ENCODE data around the gene NUP98.

- no peak for TF ChIP-seq YY1 (IDR thresholded peaks at IDR 0.05; ENCODE audit: insufficient read depth, insufficient read length)
- TF ChIP-seq ZNF274 (IDR thresholded peaks at IDR 0.05; ENCODE audit: low read depth, low read length): no peak
- no peak for TF ChIP-seq SUZ12 (IDR thresholded peaks at IDR 0.05; ENCODE audit: extremely low read depth, insufficient read depth, insufficient read length)
Measured at GRCh38 chr11:3667149-3668035, 130.0 kb downstream of the NUP98 start.
